NT2/D1 (cell line): Measurements from ENCODE around the gene UCN3.

Source experiments
- DNase-seq: peaks from one replicate; pipeline ENCODE4 v3.0.0-alpha.2; 2011; ENCODE audit warnings: low read depth, low spot score
- H3K27me3 ChIP-seq: 2 replicates; pipeline ENCODE4 v1.6.0; 2011; ENCODE audit warnings: mild to moderate bottlenecking; ENCODE audit not compliant: insufficient read length, insufficient read depth
- H3K36me3 ChIP-seq: 2 replicates; pipeline ENCODE4 v1.6.1; 2011; ENCODE audit warnings: mild to moderate bottlenecking, low read length, mixed read lengths; ENCODE audit not compliant: insufficient read depth, insufficient read length
- H3K4me1 ChIP-seq: 2 replicates; pipeline ENCODE4 v1.5.1; 2011; ENCODE audit not compliant: insufficient read depth, insufficient read length
- H3K4me3 ChIP-seq: 2 replicates; pipeline ENCODE4 v1.5.1; 2011; ENCODE audit warnings: low read depth; ENCODE audit not compliant: insufficient read length
- H3K9ac ChIP-seq: 2 replicates; pipeline ENCODE4 v1.6.0; 2011; ENCODE audit warnings: low read depth; ENCODE audit not compliant: insufficient read length
- H3K9me3 ChIP-seq: 2 replicates; pipeline ENCODE4 v1.5.1; 2011; ENCODE audit warnings: mild to moderate bottlenecking, low read length; ENCODE audit not compliant: insufficient read depth
- SUZ12 ChIP-seq: IDR thresholded peaks from 2 replicates; pipeline ENCODE4 v1.6.1; 2011; ENCODE audit not compliant: insufficient read length, insufficient read depth; ENCODE audit errors: extremely low read depth
- YY1 ChIP-seq: IDR thresholded peaks from 2 replicates; pipeline ENCODE4 v1.6.1; 2011; ENCODE audit not compliant: insufficient read length, insufficient read depth
- ZNF274 ChIP-seq: IDR thresholded peaks from 2 replicates; pipeline ENCODE4 v1.6.1; 2011; ENCODE audit warnings: mild to moderate bottlenecking, low read depth, low read length

The UCN3 gene, protein sequence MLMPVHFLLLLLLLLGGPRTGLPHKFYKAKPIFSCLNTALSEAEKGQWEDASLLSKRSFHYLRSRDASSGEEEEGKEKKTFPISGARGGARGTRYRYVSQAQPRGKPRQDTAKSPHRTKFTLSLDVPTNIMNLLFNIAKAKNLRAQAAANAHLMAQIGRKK

DNA sequence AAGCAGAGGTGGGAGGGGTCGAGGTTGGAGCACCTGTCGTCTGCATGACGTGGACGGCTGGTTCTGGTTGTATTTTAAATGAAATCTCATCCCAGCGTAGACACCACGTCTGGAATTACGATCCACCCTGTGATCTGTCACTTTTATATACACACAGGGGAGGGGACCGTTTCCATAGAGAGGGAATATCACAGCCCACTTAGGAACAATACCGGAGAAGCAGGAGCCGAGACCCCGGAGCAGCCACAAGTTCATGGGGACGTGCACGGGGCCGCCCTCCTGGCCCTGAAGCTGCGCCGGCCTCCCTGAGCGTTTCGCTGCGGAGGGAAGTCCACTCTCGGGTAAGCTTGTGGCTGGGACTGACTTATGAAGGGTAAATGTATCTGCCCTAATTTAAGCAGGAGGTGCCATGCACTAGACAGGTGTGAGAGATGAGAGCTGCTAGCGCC lies at the start of gene UCN3:
TSS of gene UCN3 (plus strand) at position 77 of the 449 bp plus-strand sequence. CDS start 8,755 bp downstream, outside the sequence.
- Histone ChIP-seq H3K27me3 (no peaks in the 10 kb centered on the region), H3K36me3 (no peaks in the 10 kb centered on the region), H3K9me3 (no peaks in the 10 kb centered on the region), H3K4me3 (no peak within 1 kb of the TSS), H3K4me1 (no peaks in the 10 kb centered on the region), H3K9ac (no peak within 1 kb of the TSS)
- DNase-seq, result no peak
- TF ChIP-seq SUZ12 (no peak), ZNF274 (no peak), YY1 (no peak)

DNA sequence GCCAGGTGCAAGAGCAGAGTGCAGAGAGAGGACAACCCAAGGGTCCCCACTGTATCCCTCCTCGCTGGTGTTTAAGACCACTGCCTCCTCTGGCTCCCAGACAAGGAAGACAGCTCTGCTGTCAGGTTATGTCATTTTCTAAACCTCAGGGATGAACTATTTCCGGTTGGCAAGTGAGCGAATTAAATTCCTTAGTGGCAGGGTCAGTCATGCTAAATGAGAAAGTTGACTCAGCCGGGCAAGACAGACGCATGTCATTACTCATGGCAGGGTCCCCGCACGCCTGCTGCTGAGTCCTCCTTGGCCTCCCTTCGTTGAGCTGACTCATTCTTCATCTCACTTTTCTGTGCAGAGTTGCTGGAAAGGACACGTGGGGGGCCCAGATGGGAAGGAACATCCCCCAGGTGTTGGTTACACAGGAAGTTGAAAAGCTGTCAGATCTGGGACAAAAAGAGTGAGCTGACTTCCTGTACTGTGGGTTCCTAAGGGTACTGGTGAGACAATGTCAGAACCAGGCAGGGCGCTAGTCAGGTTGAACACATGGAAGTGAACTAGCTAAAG lies 47.1 kb upstream of the UCN3 start:
- no peaks in the 10 kb centered on the region for H3K27me3 ChIP-seq

DNA sequence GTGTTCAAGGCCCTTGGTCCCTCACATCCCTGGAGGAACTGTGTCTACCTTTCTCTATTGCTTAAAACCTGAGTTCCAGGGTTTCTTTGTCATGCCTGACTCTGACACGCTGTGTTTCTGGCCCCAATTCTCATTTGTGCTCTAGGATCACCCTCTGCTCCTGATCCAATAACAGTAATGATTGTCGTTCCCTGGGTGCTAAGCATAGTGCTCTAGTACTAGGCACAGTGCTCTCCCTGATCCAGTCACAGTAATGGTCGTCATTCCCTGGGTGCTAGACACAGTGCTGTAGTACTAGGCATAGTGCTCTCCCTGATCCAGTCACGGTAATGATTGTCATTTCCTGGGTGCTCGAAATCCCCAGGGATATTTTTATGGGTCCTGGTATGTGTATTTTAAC lies 46.6 kb upstream of the UCN3 start:
- no peaks in the 10 kb centered on the region for H3K4me1 ChIP-seq
- no peak for TF ChIP-seq SUZ12
- no peak for TF ChIP-seq ZNF274
- no peak for TF ChIP-seq YY1
- no peaks in the 10 kb centered on the region for H3K27me3 ChIP-seq
- no peak overlapping the region for H3K4me3 ChIP-seq
- DNase-seq, result no peak
- no peaks in the 10 kb centered on the region for H3K36me3 ChIP-seq
- no peak overlapping the region for H3K9ac ChIP-seq
- H3K9me3 ChIP-seq, result no peaks in the 10 kb centered on the region

More for the DNA sequence above, 47.1 kb upstream of the UCN3 start:
- Histone ChIP-seq H3K36me3 (no peaks in the 10 kb centered on the region), H3K4me3 (no peak overlapping the region), H3K4me1 (no peaks in the 10 kb centered on the region), H3K9ac (no peak overlapping the region), H3K9me3 (no peaks in the 10 kb centered on the region)
- TF ChIP-seq SUZ12 (no peak), YY1 (no peak), ZNF274 (no peak)
- DNase-seq, result no peak

DNA sequence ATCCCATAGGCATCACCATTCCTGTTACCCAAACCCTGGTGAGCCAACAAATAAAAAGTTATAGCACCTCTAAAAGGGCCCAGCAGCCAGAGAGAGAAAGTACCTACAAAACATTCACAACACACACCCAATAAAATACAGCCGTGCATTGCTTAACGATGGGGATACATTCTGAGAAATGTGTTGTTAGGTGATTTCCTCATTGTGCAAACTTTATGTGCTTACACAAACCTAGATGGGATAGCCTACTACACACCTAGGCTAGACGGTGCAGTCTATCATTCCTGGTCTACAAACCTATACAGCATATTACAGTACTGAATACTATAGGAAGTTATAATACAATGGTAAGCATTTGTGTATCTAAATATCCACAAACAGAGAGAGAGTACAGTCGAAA lies 44.9 kb upstream of the UCN3 start:
- TF ChIP-seq SUZ12 (no peak), ZNF274 (no peak), YY1 (no peak)

DNA sequence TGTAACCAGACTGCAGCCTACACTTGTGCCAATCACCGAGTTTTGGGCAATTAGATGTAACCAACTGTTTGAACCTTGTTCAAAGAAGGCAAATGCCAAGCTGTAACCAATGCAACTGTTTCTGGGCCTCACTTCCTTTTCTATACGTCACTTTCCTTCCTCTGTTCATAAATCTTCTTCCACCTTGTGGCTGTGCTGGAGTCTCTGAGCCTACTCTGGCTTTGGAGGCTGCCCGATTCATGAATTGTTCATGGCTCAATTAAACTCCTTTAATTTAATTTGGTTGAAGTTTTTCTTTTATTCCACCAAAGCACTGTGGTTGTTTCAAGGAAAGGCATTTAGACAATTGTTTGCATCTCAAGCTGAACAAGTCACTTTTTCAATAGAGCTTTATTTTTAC lies 43.5 kb upstream of the UCN3 start:
- H3K9me3 ChIP-seq, result peaks cover 4% of the 10 kb centered on the region; the same call in 1 of the 2 replicates
- H3K4me1 ChIP-seq, result no peaks in the 10 kb centered on the region
- no peak for TF ChIP-seq YY1
- TF ChIP-seq SUZ12, result no peak
- no peak for TF ChIP-seq ZNF274

More for the DNA sequence above, 44.9 kb upstream of the UCN3 start:
- no peak overlapping the region for H3K9ac ChIP-seq
- no peaks in the 10 kb centered on the region for H3K4me1 ChIP-seq
- H3K27me3 ChIP-seq, result no peaks in the 10 kb centered on the region
- H3K36me3 ChIP-seq, result no peaks in the 10 kb centered on the region
- DNase-seq, result no peak
- no peaks in the 10 kb centered on the region for H3K9me3 ChIP-seq
- no peak overlapping the region for H3K4me3 ChIP-seq

DNA sequence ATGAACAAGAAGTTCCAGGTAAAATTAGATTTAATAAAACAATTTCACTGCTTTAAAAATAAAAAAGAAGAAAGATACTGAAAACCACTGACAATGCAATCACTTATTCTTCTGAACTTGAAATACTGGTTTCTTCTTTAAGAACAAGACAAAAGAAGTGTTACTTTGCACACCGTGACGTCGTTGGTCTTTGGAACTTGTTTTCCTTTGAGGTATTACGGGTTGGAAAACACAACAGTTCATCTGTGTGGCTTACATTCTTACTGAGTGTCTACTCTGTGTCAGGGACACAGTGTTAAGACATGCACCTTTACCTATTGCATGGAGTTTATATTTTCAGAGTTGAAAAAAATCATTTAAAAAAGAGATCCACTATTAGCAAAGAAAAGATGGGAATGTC lies 41.3 kb upstream of the UCN3 start:
- Histone ChIP-seq H3K36me3 (no peaks in the 10 kb centered on the region), H3K4me3 (no peak overlapping the region), H3K27me3 (no peaks in the 10 kb centered on the region), H3K4me1 (no peaks in the 10 kb centered on the region), H3K9me3 (peaks cover 4% of the 10 kb centered on the region; the same call in 1 of the 2 replicates), H3K9ac (no peak overlapping the region)
- DNase-seq, result no peak
- TF ChIP-seq ZNF274, result no peak
- TF ChIP-seq SUZ12, result no peak
- TF ChIP-seq YY1, result no peak

More for the DNA sequence above, 43.5 kb upstream of the UCN3 start:
- Histone ChIP-seq H3K36me3 (no peaks in the 10 kb centered on the region), H3K27me3 (no peaks in the 10 kb centered on the region), H3K4me3 (no peak overlapping the region), H3K9ac (no peak overlapping the region)
- no peak for DNase-seq

DNA sequence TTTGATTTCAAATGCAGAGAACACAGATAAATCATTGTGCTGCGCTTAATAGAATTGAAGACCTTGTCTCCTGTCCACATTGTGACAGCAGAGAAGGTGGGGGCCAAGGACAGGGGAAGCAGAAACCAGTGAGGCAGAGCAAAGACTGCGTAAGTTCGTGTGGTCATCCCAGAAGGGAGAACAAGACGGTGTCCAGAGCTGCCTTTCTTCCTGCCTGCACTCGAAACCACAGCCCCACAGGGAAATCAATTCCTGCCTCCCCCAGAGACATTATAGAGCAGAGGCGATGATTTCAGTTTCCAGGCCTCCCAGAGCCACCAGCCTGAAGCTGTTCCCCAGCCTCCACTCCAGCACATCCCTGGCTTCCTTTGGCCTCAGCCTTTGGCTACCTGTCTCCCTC lies 39.7 kb upstream of the UCN3 start:
- TF ChIP-seq ZNF274, result no peak
- no peak for TF ChIP-seq YY1
- TF ChIP-seq SUZ12, result no peak
- no peak overlapping the region for H3K9ac ChIP-seq

More for the DNA sequence above, 39.7 kb upstream of the UCN3 start:
- DNase-seq, result no peak
- peaks cover 4% of the 10 kb centered on the region; the same call in 1 of the 2 replicates for H3K9me3 ChIP-seq
- no peaks in the 10 kb centered on the region for H3K36me3 ChIP-seq
- H3K4me3 ChIP-seq, result no peak overlapping the region
- no peaks in the 10 kb centered on the region for H3K27me3 ChIP-seq
- no peaks in the 10 kb centered on the region for H3K4me1 ChIP-seq
